ENCODE data around the gene ABLIM2. TPM values are rescaled to one million over a fixed set of nuclear protein-coding genes. Genes with fewer than 3 reads are reported as not detected.

Gene ABLIM2
- total RNA-seq, 1 experiment from 2014 or later, result 2.7 TPM

DNA sequence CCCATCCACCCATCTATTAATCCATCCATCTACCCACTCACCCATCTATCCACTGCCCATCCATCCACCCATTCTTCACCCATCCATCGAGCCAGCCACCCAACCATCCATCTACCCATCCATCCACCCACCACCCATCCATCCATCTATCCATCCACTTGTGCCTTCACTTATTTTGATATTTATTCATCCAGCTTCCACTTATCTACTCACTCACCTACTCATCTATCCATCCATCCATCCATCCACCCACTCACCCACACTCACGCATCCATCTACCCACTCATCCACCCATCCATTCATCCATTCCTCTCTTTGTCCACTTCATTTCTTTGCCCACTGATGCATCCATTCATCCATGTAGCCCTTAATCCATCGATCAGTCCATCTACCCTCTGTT lies 146.1 kb downstream of the ABLIM2 start:
- no peaks in the 10 kb centered on the region for H3K36me3 ChIP-seq (ENCODE audit: insufficient read depth, low read length, poor library complexity, severe bottlenecking)
- BruUV-seq (replicated peaks), result no TSS peak
- H3K4me3 ChIP-seq (ENCODE audit: low read depth, low read length, poor library complexity, severe bottlenecking), result no peak overlapping the region
- H3K4me1 ChIP-seq (ENCODE audit: insufficient read depth, low read length, poor library complexity, severe bottlenecking), result peaks cover 15% of the 10 kb centered on the region
- TF ChIP-seq EZH2 (IDR thresholded peaks at IDR 0.05; ENCODE audit: borderline replicate concordance, low read depth, low read length, poor library complexity, severe bottlenecking), result no peak
- TF ChIP-seq, protein P1, sequence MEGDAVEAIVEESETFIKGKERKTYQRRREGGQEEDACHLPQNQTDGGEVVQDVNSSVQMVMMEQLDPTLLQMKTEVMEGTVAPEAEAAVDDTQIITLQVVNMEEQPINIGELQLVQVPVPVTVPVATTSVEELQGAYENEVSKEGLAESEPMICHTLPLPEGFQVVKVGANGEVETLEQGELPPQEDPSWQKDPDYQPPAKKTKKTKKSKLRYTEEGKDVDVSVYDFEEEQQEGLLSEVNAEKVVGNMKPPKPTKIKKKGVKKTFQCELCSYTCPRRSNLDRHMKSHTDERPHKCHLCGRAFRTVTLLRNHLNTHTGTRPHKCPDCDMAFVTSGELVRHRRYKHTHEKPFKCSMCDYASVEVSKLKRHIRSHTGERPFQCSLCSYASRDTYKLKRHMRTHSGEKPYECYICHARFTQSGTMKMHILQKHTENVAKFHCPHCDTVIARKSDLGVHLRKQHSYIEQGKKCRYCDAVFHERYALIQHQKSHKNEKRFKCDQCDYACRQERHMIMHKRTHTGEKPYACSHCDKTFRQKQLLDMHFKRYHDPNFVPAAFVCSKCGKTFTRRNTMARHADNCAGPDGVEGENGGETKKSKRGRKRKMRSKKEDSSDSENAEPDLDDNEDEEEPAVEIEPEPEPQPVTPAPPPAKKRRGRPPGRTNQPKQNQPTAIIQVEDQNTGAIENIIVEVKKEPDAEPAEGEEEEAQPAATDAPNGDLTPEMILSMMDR (conservative IDR thresholded peaks at IDR 0.05; ENCODE audit: low read depth, low read length), result no peak
- no peak overlapping the region for H3K27ac ChIP-seq (ENCODE audit: low read depth, low read length, poor library complexity, severe bottlenecking)
- no peaks in the 10 kb centered on the region for H3K27me3 ChIP-seq (replicated peaks; ENCODE audit: insufficient read depth, low read depth, low read length, poor library complexity)
- CTCF ChIA-PET, result no interaction called here
- DNase-seq (ENCODE audit: low spot score), result no peak
- H3K9me3 ChIP-seq (ENCODE audit: low read depth, low read length, poor library complexity, severe bottlenecking), result no peaks in the 10 kb centered on the region
- POLR2A ChIA-PET (ENCODE audit: low non-redundant PET), result no interaction called here
- intact Hi-C loops (cut with micrococcal nuclease; ENCODE audit: unreplicated experiment), result no loop called here

DNA sequence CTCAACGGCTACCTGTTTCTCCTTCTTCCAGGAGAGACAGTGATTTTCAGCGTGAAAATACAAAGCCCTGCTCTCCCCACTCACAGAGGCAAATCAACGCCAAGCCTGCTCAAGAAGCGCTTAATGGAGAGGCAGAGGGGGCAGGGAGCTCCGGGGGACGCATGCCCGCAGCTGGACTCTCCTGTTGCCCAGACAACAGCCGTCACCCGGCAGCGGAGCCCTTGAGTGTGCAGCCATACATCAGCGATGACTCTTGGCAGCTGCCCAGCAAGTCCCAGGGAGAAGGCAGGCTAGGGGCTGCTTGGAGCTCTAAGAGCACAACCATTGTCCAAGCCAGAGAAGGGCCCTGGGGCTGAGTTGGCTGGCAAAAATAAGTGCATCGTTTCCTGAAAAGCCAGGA lies 148.0 kb downstream of the ABLIM2 start:
- no peaks in the 10 kb centered on the region for H3K36me3 ChIP-seq (ENCODE audit: insufficient read depth, low read length, poor library complexity, severe bottlenecking)
- POLR2A ChIA-PET (ENCODE audit: low non-redundant PET), result no interaction called here
- DNase-seq (ENCODE audit: low spot score), result peak; percentile 84
- no peaks in the 10 kb centered on the region for H3K27me3 ChIP-seq (replicated peaks; ENCODE audit: insufficient read depth, low read depth, low read length, poor library complexity)
- H3K4me3 ChIP-seq (ENCODE audit: low read depth, low read length, poor library complexity, severe bottlenecking), result no peak overlapping the region
- CTCF ChIA-PET, result no interaction called here
- no peaks in the 10 kb centered on the region for H3K9me3 ChIP-seq (ENCODE audit: low read depth, low read length, poor library complexity, severe bottlenecking)
- no TSS peak for BruUV-seq (replicated peaks)
- TF ChIP-seq, protein P1 (conservative IDR thresholded peaks at IDR 0.05; ENCODE audit: low read depth, low read length), result no peak
- no peak for TF ChIP-seq EZH2 (IDR thresholded peaks at IDR 0.05; ENCODE audit: borderline replicate concordance, low read depth, low read length, poor library complexity, severe bottlenecking)
- peaks cover 15% of the 10 kb centered on the region for H3K4me1 ChIP-seq (ENCODE audit: insufficient read depth, low read length, poor library complexity, severe bottlenecking)
- no peak overlapping the region for H3K27ac ChIP-seq (ENCODE audit: low read depth, low read length, poor library complexity, severe bottlenecking)
- intact Hi-C loops (cut with micrococcal nuclease; ENCODE audit: unreplicated experiment), result no loop called here

DNA sequence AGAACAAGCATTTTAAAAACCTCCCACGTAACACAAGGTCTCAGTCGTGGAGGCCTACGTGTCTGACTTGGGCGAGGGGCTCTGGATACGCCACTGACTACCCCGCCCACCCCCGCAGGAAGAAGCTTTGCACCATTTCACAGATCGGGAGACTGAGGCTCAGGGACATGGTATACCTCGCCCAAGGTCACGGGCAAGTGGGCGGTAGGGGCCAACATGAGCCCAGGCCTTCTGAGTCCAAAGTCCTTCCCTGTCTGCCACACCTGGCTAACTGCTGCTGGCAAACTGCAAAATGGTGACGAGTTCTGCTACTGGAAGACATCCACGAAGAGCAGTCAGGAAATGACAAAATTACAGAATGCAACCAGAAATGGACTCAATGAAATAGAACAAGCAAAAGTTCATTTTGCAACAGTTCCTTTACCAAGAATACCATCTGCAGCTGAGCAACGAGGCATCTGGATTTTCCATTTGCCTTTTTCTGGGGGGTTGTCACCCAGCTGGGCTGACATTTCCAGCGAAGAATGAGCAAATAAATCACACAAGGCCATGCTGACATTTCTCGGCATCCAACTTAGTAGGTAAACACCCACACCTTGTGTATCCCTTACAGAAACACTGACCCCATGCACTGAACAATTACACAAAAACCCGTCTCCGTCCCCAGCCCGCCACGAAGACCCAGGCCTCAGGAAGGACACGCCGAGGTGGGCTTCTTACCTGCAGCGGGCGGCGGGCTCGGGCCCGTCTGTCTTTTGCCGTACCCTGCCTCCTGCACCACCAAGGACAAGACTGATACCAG lies 148.7 kb downstream of the ABLIM2 start:
- intact Hi-C loops (cut with micrococcal nuclease; ENCODE audit: unreplicated experiment), result no loop called here
- H3K4me3 ChIP-seq (ENCODE audit: low read depth, low read length, poor library complexity, severe bottlenecking), result no peak overlapping the region

More for the DNA sequence above, 148.7 kb downstream of the ABLIM2 start:
- no peak for DNase-seq (ENCODE audit: low spot score)
- TF ChIP-seq, protein P1 (conservative IDR thresholded peaks at IDR 0.05; ENCODE audit: low read depth, low read length), result no peak
- no peak for TF ChIP-seq EZH2 (IDR thresholded peaks at IDR 0.05; ENCODE audit: borderline replicate concordance, low read depth, low read length, poor library complexity, severe bottlenecking)
- H3K27me3 ChIP-seq (replicated peaks; ENCODE audit: insufficient read depth, low read depth, low read length, poor library complexity), result no peaks in the 10 kb centered on the region
- no TSS peak for BruUV-seq (replicated peaks)
- CTCF ChIA-PET, result no interaction called here
- POLR2A ChIA-PET (ENCODE audit: low non-redundant PET), result no interaction called here
- H3K27ac ChIP-seq (ENCODE audit: low read depth, low read length, poor library complexity, severe bottlenecking), result no peak overlapping the region
- H3K36me3 ChIP-seq (ENCODE audit: insufficient read depth, low read length, poor library complexity, severe bottlenecking), result no peaks in the 10 kb centered on the region
- no peaks in the 10 kb centered on the region for H3K9me3 ChIP-seq (ENCODE audit: low read depth, low read length, poor library complexity, severe bottlenecking)
- peaks cover 12% of the 10 kb centered on the region for H3K4me1 ChIP-seq (ENCODE audit: insufficient read depth, low read length, poor library complexity, severe bottlenecking)
